GM18861 (cell line): ENCODE results near the gene CEP72.
"Not testable (repeated sequence)": the region's sequence is repeated elsewhere in the genome, so short reads cannot be mapped to it uniquely, and the experiment has no call there.

Source experiments
- ATAC-seq: cut with Tn5 transposase; IDR thresholded peaks from one replicate; pipeline ENCODE4 v1.9.1; 2021; ENCODE audit not compliant: unreplicated experiment

Gene CEP72

DNA sequence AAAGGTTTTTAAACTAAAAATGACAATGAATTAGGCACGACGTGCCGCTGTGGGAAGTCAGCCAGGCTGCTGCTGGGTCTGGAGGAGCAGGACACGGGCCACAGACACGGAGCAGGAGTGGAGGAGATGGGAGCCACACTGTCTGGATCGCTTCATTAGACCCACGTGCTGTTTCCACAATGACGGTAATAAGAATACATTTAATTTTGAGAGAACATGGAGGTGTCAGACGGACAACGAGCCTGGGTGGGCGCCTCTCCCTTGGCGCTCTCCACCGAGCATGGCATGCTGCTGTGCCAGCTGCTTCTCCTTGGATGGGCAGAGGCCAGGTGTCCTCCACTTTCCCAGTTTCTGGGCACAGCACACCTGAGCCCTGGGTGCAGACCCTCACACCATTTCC, 68.7 kb downstream of the CEP72 start:
- ATAC-seq: not testable (repeated sequence)

DNA sequence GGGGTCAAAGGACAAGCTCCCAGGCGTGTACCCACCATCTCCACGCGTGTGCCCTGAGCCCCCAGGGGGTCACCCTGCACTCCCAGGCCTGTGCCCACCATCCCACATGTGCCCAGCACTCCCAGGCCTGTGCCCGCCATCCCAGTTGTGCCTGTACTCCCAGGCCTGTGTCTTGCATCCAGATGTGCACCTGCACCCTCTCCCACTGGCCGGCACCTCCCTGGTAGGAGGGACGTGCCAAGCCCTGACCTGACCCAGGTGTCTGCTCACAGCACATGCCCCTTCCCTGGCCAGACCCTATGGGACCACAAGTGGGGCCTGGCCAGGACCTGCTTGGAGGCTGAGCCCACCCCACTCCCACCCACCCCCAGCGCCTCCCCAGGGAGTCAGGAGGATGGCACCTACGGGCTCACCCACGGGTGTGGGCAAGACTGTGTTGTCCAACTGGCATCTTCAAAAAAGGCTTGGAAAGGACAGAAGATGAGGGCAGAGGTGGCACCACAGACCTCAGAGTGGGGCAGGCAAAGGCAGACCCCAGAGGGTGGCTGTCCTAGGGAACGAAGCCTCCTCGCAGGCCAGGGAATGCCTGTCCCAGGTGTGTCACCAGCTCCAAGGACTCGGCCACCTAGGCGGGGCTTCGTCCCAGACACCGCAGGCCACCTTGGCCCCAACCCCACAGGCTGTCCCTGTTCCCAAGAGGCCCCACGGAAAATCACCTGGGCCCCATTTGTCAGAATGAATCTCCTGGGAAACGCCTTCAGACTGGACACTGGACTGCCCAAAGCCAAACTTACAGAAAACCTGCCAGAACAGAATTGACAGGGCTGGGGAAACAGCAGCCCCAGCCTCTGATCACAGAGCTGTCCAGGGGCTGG, 69.4 kb downstream of the CEP72 start:
- ATAC-seq: not testable (repeated sequence)

DNA sequence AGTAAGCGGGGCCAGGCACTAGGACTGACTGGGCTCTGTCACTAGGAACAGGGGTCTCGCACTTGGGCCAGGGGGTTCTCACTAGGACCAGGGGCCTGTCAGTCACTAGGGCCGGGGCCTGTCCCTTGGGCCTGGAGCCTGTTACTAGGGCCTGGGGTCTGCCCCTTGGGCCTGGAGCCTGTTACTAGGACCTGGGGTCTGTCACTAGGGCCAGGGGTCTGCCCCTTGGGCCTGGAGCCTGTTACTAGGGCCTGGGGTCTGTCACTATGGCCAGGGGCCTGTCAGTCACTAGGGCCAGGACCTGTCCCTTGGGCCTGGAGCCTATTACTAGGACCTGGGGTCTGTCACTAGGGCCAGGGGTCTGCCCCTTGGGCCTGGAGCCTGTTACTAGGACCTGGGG, 70.1 kb downstream of the CEP72 start:
- not testable (repeated sequence) for ATAC-seq

DNA sequence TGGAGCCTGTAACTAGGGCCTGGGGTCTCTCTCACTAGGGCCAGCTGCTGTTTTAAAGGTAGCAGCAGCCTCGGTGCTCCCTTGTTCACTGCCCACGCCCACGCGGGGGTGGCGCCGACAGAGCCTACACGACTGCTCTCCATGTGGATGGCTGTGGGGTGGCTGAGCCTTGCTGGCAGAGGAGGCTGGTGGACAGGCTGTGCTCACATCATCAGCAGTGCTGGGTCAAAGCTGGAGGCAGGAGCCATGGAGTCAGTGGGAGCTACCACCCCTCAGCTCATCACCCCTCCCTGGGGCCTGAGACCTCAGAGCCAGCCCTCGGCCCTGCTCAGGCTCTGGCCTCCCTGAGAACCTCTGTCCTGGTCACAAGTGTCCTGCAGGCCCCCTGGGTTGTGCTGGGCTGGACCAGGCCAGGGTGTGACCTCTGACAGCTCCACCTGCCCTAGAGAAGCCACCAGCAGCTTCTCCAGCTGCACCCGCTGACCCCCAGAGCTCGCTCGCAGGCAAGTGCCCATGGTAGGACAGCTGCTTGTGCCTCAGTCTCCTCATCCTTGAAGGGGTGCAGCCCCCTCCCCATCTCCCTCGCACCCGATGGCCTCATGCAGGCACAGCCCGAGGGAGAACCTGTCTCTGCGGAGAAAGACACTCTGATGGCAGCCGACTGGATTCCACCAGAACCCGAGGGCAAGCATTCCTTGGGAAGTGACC, 70.7 kb downstream of the CEP72 start:
- not testable (repeated sequence) for ATAC-seq

DNA sequence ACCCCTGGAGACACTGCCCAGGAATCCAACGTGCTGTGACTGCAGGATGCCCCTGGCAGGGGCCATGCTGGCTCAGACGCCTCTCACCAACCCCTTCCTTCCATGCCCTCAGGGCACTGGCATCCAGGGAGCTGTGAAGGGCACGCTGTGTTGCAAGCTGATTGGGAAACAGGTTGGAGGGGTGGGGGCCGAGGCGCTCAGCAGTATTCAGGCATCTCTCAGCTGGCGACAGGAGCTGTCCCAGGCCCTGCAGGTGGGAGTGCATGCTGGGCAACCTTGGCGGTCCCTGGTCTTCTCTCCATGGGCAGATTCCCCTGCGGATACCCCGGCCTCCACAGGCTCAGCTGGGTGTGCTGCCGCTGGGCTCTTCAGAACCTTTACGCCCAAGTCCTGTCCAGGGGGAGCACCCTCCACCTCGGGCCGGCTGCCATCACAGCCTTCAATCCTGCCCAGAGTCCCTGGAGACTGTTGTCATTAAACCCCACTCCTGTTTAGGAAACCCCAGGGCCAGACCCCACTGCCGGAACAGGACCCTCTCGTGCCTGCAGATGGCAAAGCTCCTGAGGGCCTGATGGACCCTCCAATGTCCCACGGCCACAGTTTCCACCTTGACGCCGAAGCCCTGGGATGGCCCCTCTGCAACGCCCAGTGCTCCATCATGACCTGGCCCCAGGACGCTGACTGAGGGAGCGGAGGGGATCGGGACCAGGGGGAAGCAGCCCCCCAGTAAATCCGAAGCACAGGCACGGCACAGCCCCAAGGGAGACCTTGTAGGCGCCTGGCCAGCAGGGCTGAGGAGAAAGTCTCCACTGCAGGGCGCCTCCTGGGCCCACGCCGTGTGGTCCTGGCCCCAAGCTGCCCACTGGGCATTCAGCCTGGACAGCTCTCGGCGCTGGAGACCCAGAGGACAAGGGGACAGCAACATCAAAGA, 71.7 kb downstream of the CEP72 start:
- ATAC-seq: no peak

DNA sequence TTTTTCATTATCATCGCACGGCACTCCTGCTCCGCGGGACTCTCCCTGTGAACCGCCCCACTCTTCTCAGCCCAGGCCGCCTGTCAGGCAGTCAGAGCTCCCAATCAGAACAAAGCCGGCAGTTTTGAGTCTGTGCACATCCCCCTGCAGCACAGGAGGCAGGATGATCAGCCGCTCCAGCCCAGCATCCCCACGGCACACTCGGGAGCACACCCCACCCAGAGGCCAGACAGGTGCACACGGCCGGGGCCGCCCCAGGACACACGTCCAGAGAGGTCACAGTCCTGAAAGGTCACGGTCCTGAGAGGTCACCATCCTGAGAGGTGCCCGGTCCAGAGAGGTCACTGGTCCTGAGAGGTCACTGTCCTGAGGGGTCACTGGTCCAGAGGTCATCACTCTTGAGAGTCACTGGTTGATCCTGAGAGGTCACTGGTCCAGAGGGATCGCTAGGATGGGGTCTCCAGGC, 72.6 kb downstream of the CEP72 start:
- ATAC-seq: no peak

DNA sequence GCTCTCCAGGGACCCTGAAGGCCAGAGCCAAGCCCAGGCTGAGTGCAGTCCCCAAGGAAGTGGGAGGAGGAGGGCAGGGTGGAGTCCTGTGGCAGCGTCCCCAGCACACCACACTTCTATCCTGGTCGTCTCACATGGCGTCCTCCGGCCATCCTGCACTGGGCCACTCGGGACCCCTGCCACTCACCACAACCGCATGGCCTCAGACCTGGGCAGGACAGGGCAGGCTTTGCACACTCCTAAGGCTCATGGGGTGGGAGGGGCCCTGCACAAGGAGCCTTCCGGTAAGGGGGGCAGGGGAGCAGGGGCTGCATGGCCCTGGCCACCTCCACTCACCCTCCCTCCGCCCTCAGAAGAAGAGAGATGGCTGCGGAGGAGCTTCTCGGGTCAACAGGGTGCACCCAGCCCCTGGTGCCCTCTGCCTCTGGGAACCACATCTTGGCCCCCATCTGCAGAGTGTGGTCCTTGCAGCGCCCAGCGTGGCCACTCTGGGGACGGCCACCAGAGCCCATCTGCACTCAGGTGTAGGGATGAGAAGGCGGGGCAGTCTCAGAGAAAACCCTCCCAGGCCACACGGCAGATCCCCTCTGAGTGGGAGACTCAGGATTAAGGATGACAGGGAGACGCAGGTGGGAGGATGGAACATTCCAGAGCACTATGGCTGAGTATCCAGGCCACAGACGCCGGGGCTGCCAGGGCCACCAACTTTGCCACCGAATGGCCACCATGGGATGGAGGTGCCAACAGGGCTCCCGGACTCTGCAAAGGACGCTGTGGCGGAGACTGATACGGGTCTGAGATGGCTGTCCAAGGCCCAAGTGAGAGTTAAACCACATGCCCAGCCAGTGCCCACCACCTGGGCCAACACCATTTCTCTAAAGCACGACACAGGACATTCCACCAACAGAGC, 73.4 kb downstream of the CEP72 start:
- ATAC-seq: no peak

DNA sequence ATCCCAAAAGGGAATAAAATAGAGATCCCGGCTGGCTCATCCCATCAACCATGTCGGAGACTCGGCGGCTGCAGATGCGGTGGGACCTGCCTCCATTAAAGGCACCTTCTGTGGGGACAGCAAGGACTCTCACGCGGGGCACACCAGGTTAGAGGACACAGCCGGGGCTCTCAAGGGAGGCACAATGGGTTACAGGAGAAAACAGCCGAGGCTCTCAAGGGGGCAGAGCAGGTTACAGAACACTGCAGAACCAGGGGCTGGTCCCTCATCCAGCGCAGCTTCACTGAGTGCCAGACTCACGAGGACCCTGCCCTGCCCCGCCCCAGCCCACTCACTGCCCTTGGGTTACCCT, 74.0 kb downstream of the CEP72 start:
- ATAC-seq: not testable (repeated sequence)

DNA sequence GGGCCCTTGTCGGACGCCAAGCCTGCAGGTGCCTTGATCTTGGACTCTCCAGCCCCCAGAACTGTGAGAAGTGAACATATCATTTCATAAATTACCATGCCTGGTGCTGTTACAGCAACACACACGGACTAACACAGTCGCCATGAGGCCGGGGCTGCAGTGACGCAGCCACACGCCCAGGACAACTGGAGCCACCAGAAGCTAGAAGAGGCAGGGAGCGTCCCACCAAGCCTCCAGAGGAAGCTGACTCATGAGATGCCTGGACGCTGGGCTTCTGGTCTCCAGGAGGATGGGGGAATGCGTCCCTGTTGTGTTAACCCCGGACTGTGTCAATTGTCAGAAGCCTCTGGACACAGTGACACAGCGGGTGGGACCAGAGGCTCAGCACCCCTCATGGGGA, 74.8 kb downstream of the CEP72 start:
- ATAC-seq: not testable (repeated sequence)

DNA sequence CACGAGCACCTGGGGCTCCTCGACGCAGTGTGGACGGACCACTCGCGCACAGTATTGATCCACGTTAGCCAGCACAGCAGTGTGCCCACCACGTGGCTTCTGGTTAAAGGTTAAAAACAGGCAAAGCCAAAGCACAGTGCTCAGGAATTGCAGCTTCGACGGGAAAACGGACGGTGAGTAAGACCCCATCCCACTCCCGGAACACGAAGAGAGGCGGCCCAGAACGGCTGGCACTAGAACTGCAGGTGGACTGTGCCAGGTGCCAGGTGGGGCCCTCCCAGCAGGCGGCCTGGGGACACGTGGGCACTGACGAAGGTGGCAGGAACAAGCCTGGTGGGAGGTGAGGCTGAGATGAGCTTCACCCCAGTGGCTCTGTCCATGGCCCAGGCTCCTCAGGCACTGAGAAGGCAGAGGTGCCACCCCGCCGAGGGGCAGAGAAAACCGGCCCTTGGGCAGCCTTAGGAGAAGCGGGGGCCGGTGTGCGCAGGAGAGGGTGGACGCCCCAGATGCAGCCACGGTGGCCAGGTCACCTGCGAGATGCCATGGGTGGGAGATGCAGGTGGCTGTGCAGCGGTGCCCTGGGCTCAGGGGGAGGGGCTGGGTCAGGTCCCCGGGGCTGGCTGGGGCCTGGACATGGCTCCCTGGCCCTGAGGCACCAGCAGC, 76.3 kb downstream of the CEP72 start:
- ATAC-seq: not testable (repeated sequence)

DNA sequence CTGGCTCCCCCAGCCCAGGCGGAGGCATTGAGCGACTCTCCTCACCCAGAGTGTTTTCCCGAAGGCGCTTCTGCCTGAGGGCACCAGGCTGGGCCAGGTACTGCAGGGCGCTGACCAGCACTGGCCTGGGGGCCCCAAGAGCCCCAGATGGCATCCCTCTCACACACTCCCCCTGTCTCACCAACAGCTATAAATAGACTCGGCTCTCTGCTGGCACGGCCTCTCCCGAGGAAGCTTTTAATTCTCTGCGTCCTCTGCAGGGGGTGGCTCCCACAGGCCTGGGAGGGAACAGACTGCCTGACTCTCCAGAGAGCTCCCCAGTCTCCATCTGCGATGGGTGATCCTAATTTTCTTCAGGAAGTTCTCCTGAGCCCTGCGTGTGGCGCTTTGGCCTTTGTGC, 78.2 kb downstream of the CEP72 start:
- ATAC-seq: not testable (repeated sequence)

DNA sequence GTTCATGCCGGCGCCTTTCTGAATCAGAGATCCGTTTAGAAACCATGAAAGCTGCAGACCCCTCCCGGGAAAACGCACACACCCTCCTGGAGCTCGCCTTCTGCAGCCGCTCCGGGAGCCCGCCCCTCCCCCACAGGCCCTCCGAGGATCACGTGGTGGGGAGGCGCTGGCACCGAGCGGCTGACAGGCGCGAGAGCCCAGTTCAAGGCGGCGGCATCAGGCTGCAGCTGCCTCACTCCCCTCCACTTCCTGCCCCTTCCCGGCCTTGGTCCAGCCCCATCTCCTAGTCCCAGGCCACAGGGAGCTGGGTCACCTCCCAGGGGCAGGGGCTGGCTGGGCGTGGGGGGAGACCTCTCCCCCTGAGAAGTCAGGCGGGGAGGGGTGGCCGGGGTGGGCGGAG, 78.9 kb downstream of the CEP72 start:
- not testable (repeated sequence) for ATAC-seq

DNA sequence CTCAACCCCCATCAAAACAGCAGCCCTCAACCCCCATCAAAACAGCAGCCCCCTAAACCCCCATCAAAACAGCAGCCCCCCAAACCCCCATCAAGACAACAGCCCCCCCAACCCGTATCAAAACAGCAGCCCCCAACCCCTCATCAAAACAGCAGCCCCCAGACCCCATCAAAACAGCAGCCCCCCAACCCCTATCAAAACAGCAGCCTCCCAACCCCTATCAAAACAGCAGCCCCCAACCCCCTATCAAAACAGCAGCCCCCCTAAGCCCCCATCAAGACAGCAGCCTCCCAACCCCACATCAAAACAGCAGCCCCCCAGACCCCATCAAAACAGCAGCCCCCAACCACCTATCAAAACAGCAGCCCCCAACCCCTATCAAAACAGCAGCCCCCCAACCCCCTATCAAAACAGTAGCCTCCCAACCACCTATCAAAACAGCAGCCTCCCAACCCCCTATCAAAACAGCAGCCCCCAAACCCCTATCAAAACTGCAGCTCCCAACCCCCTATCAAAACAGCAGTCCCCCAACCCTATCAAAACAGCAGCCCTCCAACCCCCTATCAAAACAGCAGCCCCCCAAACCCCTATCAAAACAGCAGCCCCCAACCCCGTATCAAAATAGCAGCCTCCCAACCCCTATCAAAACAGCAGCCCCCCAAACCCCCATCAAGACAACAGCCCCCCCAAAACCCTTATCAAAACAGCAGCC, 79.8 kb downstream of the CEP72 start:
- ATAC-seq: no peak

DNA sequence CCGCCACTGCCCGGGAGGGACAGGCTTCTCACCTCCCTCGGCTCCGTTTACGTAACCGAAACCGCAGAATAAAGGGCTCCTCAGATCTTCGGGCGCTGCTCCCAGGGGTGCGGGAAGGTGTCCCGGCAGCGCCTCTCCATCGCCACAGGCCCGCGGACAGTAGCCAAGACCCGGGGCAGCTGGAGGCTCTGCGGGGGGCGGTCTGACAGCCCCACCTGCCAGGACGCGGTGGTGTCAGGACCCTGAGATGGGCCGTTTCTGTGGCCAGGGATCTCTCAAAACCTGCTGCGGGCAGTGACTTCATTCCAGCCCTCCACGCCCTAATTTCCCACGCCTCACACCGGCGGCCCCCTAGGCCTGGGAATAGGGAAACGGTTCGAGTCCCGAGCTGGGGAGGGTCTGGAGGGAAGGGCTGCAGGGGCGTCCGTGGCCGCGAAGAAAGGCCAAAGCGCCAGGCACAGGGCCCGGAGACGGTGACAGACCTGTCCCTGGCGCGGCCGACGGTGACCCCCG, 80.4 kb downstream of the CEP72 start:
- ATAC-seq: peak; percentile 18

DNA sequence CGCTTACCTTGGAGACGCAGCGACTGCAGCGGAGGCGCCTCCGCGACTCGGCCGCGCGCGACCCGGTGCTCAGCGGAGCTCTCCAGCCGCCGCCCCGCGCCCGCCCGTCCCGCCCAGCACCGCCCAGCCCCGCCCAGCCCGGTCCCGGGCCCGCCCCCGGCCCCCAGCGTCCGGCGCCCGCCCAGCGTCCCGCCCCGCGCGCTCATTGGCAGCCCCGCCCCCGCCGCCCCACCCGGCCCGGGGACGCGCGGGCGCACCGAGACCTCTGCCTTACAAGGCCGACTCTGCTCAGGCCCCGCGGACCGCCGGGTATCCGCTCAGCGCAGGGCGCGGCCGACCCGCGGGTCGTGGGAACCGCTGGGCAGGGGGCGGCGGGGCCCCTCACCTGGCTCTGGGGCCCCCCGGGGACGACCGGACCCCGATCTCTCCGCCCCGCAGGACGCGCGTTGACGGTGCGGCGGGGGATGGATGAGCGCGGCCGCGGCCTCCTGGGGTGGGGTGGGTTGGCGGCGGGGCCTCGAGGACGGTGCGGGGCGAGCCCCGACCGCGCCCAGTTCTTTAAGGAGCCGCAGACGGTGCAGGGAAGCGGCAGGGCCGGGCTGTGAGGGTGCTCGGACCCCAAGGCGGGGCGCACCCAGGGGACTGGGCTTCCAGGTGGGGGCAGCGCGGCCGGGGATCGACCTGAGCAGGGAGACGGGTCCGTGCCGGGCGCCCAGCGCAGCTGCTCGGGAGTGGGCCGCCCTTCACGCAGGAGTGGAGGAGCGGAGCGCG, 81.3 kb downstream of the CEP72 start, which contains the start of gene TPPP:
TPPP (minus strand) TSS at position 82 of the 771 bp plus-strand sequence. CDS start 15,292 bp downstream, outside the sequence.
- ATAC-seq: peak; percentile 61

DNA sequence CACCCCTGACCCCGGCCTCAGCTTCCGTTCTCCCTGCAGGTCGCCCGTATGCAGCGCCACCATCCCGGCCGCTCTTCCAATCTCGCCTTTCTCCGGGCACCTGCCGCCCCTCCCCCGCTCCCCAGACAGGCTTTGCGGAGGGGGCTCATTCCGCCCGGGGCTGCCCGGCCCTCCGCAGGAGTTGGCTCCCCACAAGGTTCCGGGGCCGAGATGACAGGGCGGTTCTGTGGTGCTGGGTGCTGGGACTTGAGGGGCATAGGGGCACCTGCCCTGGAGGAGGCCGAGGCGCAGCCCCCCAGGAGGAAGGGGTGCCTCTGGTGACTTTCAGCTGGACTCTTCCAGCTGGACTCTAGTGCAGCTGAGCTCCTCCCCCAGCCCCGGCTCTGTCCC, 81.9 kb downstream of the CEP72 start:
- not testable (repeated sequence) for ATAC-seq

DNA sequence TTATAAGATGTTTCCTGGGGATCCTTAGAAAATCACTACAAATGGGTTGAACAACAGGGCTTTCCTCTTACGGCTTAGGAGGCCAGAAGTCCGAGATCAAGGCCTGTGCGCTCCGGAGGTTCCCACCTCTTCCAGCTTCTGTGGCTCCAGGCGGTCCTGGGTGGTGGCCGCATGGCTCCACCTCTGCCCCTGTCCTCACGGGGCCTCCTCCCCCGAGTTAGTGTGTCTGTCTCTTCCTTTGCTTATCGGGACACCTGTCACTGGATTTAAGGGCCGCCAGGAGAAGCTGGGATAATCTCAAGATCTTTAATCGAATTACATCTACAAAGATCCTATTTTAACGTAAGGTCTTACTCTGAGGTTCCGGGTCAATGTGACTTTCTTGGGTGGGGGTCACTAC, 83.3 kb downstream of the CEP72 start:
- not testable (repeated sequence) for ATAC-seq

DNA sequence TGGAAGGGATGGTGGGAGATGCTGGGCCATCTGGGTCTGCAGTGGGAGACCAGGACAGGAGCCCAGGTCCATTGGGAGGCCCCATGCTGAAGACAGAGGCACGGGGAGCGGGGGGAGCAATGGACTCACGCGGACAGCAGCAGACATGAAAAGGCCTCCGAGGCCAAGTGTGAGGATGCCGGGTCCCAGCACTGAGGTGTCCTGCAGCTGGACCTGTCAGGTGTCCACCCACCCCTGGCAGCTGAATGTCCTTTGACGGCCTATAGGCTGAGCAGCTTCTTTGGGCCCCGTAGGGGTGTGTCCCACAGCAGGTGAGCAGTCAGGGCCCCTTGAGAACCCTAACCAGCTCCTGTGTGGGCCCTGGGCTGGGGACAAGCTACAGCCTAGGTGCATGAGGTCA, 84.1 kb downstream of the CEP72 start:
- ATAC-seq: not testable (repeated sequence)
